H9 (cell line): Measurements from ENCODE around the gene SPP1. TPM values are rescaled to one million over a fixed set of nuclear protein-coding genes. Genes with fewer than 3 reads are reported as not detected.
A peak's percentile ranks its signal among the peaks of the same experiment; 100 is the strongest.

Source experiments
- DNase-seq: peaks from one replicate; pipeline ENCODE4 v3.0.0-alpha.2; 2017
- H2AFZ ChIP-seq: one replicate; pipeline ENCODE4 v1.6.1; 2013; ENCODE audit warnings: mild to moderate bottlenecking, low read length, control low read depth, moderate library complexity
- H2AK5ac ChIP-seq: 2 replicates; pipeline ENCODE4 v1.6.1; 2013; ENCODE audit warnings: low read length, control low read depth, mixed read lengths; ENCODE audit not compliant: insufficient read length
- H2BK120ac ChIP-seq: one replicate; pipeline ENCODE4 v1.6.1; 2013; ENCODE audit warnings: low read depth, mild to moderate bottlenecking, low read length, control low read depth, inconsistent platforms; ENCODE audit not compliant: poor library complexity, severe bottlenecking
- H2BK12ac ChIP-seq: 2 replicates; pipeline ENCODE4 v1.6.1; 2013; ENCODE audit warnings: low read length, control low read depth, mixed read lengths, low read depth; ENCODE audit not compliant: insufficient read length
- H2BK15ac ChIP-seq: 2 replicates; pipeline ENCODE4 v1.6.1; 2013; ENCODE audit warnings: low read depth, low read length, control low read depth
- H2BK20ac ChIP-seq: one replicate; pipeline ENCODE4 v1.6.1; 2013; ENCODE audit warnings: low read depth, mild to moderate bottlenecking, low read length, control low read depth, inconsistent platforms; ENCODE audit not compliant: poor library complexity, severe bottlenecking
- H2BK5ac ChIP-seq: 2 replicates; pipeline ENCODE4 v1.6.1; 2013; ENCODE audit warnings: low read length, control low read depth, mixed read lengths; ENCODE audit not compliant: insufficient read length
- H3K14ac ChIP-seq: 2 replicates; pipeline ENCODE4 v1.6.1; 2013; ENCODE audit warnings: low read length, control low read depth; ENCODE audit not compliant: insufficient read depth
- H3K18ac ChIP-seq: 2 replicates; pipeline ENCODE4 v1.6.1; 2013; ENCODE audit warnings: low read depth, mild to moderate bottlenecking, mixed read lengths, low read length, control low read depth; ENCODE audit not compliant: insufficient read length
- H3K23ac ChIP-seq: 2 replicates; pipeline ENCODE4 v1.6.1; 2013; ENCODE audit warnings: low read length, control low read depth, mixed read lengths, low read depth; ENCODE audit not compliant: insufficient read length
- H3K23me2 ChIP-seq: 2 replicates; pipeline ENCODE4 v1.6.1; 2013; ENCODE audit warnings: low read depth, mild to moderate bottlenecking, mixed read lengths, low read length, control low read depth; ENCODE audit not compliant: insufficient read length, poor library complexity, severe bottlenecking
- H3K27ac ChIP-seq: 2 replicates; pipeline ENCODE4 v1.5.1; 2013; ENCODE audit warnings: low read length, control low read depth, mixed read lengths, low read depth; ENCODE audit not compliant: insufficient read length
- H3K27me3 ChIP-seq: 2 replicates; pipeline ENCODE4 v1.6.1; 2013; ENCODE audit warnings: low read length, control low read depth, inconsistent platforms; ENCODE audit not compliant: insufficient read depth
- H3K4ac ChIP-seq: 2 replicates; pipeline ENCODE4 v1.6.1; 2013; ENCODE audit warnings: low read depth, mild to moderate bottlenecking, control low read depth, inconsistent platforms, low read length, moderate library complexity
- H3K4me1 ChIP-seq: 2 replicates; pipeline ENCODE4 v1.6.1; 2013; ENCODE audit warnings: low read length, control low read depth, inconsistent platforms; ENCODE audit not compliant: insufficient read depth
- H3K4me2 ChIP-seq: 2 replicates; pipeline ENCODE4 v1.6.1; 2013; ENCODE audit warnings: low read length, control low read depth, mixed read lengths; ENCODE audit not compliant: insufficient read length, insufficient read depth
- H3K56ac ChIP-seq: 2 replicates; pipeline ENCODE4 v1.6.1; 2013; ENCODE audit warnings: low read depth, mild to moderate bottlenecking, mixed read lengths, low read length, control low read depth; ENCODE audit not compliant: insufficient read length
- H3K79me1 ChIP-seq: 2 replicates; pipeline ENCODE4 v1.6.1; 2013; ENCODE audit warnings: low read depth, mild to moderate bottlenecking, moderate library complexity, low read length, control low read depth, inconsistent platforms; ENCODE audit not compliant: insufficient read depth, poor library complexity, severe bottlenecking
- H3K79me2 ChIP-seq: 2 replicates; pipeline ENCODE4 v1.6.1; 2013; ENCODE audit warnings: low read length, control low read depth, inconsistent platforms; ENCODE audit not compliant: insufficient read depth
- H3K9ac ChIP-seq: 2 replicates; pipeline ENCODE4 v1.6.1; 2013; ENCODE audit warnings: low read length, control low read depth, mixed read lengths; ENCODE audit not compliant: insufficient read length; ENCODE audit errors: extremely low read depth
- H3K9me3 ChIP-seq: one replicate; pipeline ENCODE4 v1.6.1; 2013; ENCODE audit warnings: low read depth, low read length, inconsistent platforms; ENCODE audit not compliant: control insufficient read depth
- H3T11ph ChIP-seq: one replicate; pipeline ENCODE4 v1.6.1; 2013; ENCODE audit warnings: mild to moderate bottlenecking, low read length, control low read depth, inconsistent platforms
- H4K20me1 ChIP-seq: one replicate; pipeline ENCODE4 v1.6.1; 2013; ENCODE audit not compliant: control insufficient read depth, insufficient read length, insufficient read depth
- H4K5ac ChIP-seq: 2 replicates; pipeline ENCODE4 v1.6.1; 2013; ENCODE audit warnings: low read depth, mild to moderate bottlenecking, mixed read lengths, low read length, control low read depth; ENCODE audit not compliant: insufficient read length
- H4K8ac ChIP-seq: replicated peaks from 2 replicates; pipeline ENCODE4 v1.6.1; 2013; ENCODE audit warnings: low read length, control low read depth, mixed read lengths, low read depth; ENCODE audit not compliant: insufficient read length
- H4K91ac ChIP-seq: 2 replicates; pipeline ENCODE4 v1.6.1; 2013; ENCODE audit warnings: low read depth, mild to moderate bottlenecking, moderate library complexity, mixed read lengths, low read length, control low read depth; ENCODE audit not compliant: insufficient read length
- H3K27ac Mint-ChIP-seq, 3 experiments: 2 replicates in 2 of 3; 3 replicates in 1 of 3; pipeline ENCODE4 v1.8.0; 2020 to 2021; ENCODE audit warnings: mixed read lengths in 3 of 3, mild to moderate bottlenecking in 1 of 3, moderate library complexity in 1 of 3
- H3K27me3 Mint-ChIP-seq: 2 replicates; pipeline ENCODE4 v1.8.0; 2021; ENCODE audit warnings: low read depth, mild to moderate bottlenecking, moderate library complexity, mixed read lengths
- H3K36me3 Mint-ChIP-seq, 3 experiments: 2 replicates in 2 of 3; 3 replicates in 1 of 3; pipeline ENCODE4 v1.8.0; 2020 to 2021; ENCODE audit warnings: low read depth in 3 of 3, mixed read lengths in 3 of 3; ENCODE audit not compliant: insufficient read depth in 1 of 3
- H3K4me1 Mint-ChIP-seq, 2 experiments: 2 replicates each; pipeline ENCODE4 v1.8.0; 2020; ENCODE audit warnings: mixed read lengths in 2 of 2
- H3K4me3 Mint-ChIP-seq, 2 experiments: 2 replicates in 1 of 2; 3 replicates in 1 of 2; pipeline ENCODE4 v1.8.0; 2020 to 2021; ENCODE audit warnings: mild to moderate bottlenecking in 2 of 2, mixed read lengths in 2 of 2, moderate library complexity in 1 of 2
- H3K9me3 Mint-ChIP-seq, 2 experiments: 2 replicates in 1 of 2; 3 replicates in 1 of 2; pipeline ENCODE4 v1.8.0; 2020; ENCODE audit warnings: mild to moderate bottlenecking in 2 of 2, mixed read lengths in 2 of 2, moderate library complexity in 1 of 2
- WGBS: extraction: QIAGEN DNeasy Blood & Tissue Kit; methylation state at CpG from one replicate; pipeline ENCODE4 v1.1.7; 2013; ENCODE audit warnings: missing lambda C conversion rate, low lambda C conversion rate, mixed read lengths; ENCODE audit not compliant: insufficient read length; ENCODE audit errors: extremely low coverage; 5-methylcytosine and 5-hydroxymethylcytosine counted together
- long read RNA-seq: library from polyadenylated mRNA; unstranded; transcript quantifications from one replicate; pipeline ENCODE4 v2.0.0, GENCODE V29; 2020
- total RNA-seq: library from RNA; stranded (reverse); gene quantifications from 2 replicates; pipeline ENCODE4 v1.2.1, GENCODE V29; 2021
- TF ChIP-seq, protein P1 (sequence below): fragments of 200-600 bp; sonication (generic); conservative IDR thresholded peaks from 3 replicates; pipeline ENCODE4 v1.8.0; 2021; ENCODE audit warnings: antibody characterized with exemption, mild to moderate bottlenecking

Gene SPP1
- total RNA-seq: 13.2 and 15.5 TPM in 2 replicates
- long read RNA-seq, transcript SPP1-201 (6 exons, 1,581 nt): minor isoform, 30 of 81 reads
- long read RNA-seq, transcript SPP1-203 (7 exons, 1,473 nt): major isoform, 49 of 81 reads
- long read RNA-seq, partial matches to known transcripts: 2 of 81 reads
- long read RNA-seq, other reads (novel, unspliced or antisense): 0 of 81 reads

DNA sequence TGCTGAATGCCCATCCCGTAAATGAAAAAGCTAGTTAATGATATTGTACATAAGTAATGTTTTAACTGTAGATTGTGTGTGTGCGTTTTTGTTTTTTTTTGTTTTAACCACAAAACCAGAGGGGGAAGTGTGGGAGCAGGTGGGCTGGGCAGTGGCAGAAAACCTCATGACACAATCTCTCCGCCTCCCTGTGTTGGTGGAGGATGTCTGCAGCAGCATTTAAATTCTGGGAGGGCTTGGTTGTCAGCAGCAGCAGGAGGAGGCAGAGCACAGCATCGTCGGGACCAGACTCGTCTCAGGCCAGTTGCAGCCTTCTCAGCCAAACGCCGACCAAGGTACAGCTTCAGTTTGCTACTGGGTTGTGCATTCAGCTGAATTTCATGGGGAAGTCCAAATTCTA is at the start of gene SPP1:
TSS of gene SPP1 (plus strand) at position 249 of the 400 bp plus-strand sequence. CDS start 1,182 bp downstream, outside the sequence.
- Histone ChIP-seq H3K18ac (no peak within 1 kb of the TSS), H3K27ac (no peak within 1 kb of the TSS), H4K8ac (no peak within 1 kb of the TSS), H2AFZ (no peak within 1 kb of the TSS), H3K14ac (no peak within 1 kb of the TSS), H3K4me2 (no peak within 1 kb of the TSS), H3K4ac (no peak within 1 kb of the TSS), H3K9me3 (no peaks in the 10 kb centered on the region), H3K56ac (no peak within 1 kb of the TSS), H2BK20ac (no peak within 1 kb of the TSS), H3K23ac (no peak within 1 kb of the TSS), H3K79me2 (no peaks in the 10 kb centered on the region), H4K91ac (no peak within 1 kb of the TSS), H2BK12ac (no peak within 1 kb of the TSS), H3K23me2 (peaks cover 4% of the 10 kb centered on the region), H2BK120ac (no peak within 1 kb of the TSS), H3T11ph (no peak within 1 kb of the TSS), H2BK15ac (no peak within 1 kb of the TSS), H4K20me1 (no peaks in the 10 kb centered on the region), H2BK5ac (no peak within 1 kb of the TSS), H3K9ac (no peak within 1 kb of the TSS), H4K5ac (no peak within 1 kb of the TSS), H3K4me1 (peaks cover 3% of the 10 kb centered on the region; the same call in 1 of the 2 replicates), H3K27me3 (no peaks in the 10 kb centered on the region), H2AK5ac (no peak within 1 kb of the TSS), H3K79me1 (no peaks in the 10 kb centered on the region)
- Mint-ChIP-seq H3K36me3 (no peaks in the 10 kb centered on the region; a peak in 1 of 7 replicates), H3K27ac (peak within 1 kb of the TSS; percentile 83 to 98 (median 85); a peak in 6 of 7 replicates), H3K4me1 (peaks cover 32 to 38% of the 10 kb centered on the region in 2 experiments), H3K4me3 (peak within 1 kb of the TSS; percentile 44 to 75), H3K27me3 (no peaks in the 10 kb centered on the region), H3K9me3 (no peaks in the 10 kb centered on the region)
- WGBS: no CpG with 5 or more reads among the region's 8 CpGs
- peak; percentile 88 for DNase-seq
- TF ChIP-seq, protein P1, sequence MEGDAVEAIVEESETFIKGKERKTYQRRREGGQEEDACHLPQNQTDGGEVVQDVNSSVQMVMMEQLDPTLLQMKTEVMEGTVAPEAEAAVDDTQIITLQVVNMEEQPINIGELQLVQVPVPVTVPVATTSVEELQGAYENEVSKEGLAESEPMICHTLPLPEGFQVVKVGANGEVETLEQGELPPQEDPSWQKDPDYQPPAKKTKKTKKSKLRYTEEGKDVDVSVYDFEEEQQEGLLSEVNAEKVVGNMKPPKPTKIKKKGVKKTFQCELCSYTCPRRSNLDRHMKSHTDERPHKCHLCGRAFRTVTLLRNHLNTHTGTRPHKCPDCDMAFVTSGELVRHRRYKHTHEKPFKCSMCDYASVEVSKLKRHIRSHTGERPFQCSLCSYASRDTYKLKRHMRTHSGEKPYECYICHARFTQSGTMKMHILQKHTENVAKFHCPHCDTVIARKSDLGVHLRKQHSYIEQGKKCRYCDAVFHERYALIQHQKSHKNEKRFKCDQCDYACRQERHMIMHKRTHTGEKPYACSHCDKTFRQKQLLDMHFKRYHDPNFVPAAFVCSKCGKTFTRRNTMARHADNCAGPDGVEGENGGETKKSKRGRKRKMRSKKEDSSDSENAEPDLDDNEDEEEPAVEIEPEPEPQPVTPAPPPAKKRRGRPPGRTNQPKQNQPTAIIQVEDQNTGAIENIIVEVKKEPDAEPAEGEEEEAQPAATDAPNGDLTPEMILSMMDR: peak; percentile 16; the same call in 1 of the 3 replicates
